HUES64 (cell line): ENCODE data around the gene TENT5C.

ENCODE experiments used
- H3K27ac ChIP-seq: 2 replicates; pipeline ENCODE4 v1.7.0; 2013; ENCODE audit warnings: low read depth, low read length, inconsistent platforms
- H3K27me3 ChIP-seq: 2 replicates; pipeline ENCODE4 v1.6.1; 2013; ENCODE audit warnings: mild to moderate bottlenecking, low read length; ENCODE audit not compliant: insufficient read depth
- H3K36me3 ChIP-seq: 2 replicates; pipeline ENCODE4 v1.6.1; 2013; ENCODE audit warnings: mild to moderate bottlenecking, low read length; ENCODE audit not compliant: insufficient read depth
- H3K4me1 ChIP-seq: 2 replicates; pipeline ENCODE4 v1.6.1; 2013; ENCODE audit warnings: mild to moderate bottlenecking, low read length, moderate library complexity; ENCODE audit not compliant: insufficient read depth
- H3K4me3 ChIP-seq: 2 replicates; pipeline ENCODE4 v1.5.1; 2013; ENCODE audit warnings: mild to moderate bottlenecking, low read length, moderate library complexity
- H3K9ac ChIP-seq: 2 replicates; pipeline ENCODE4 v1.6.1; 2013; ENCODE audit warnings: mild to moderate bottlenecking, low read depth, low read length
- H3K9me3 ChIP-seq: 2 replicates; pipeline ENCODE4 v1.6.1; 2013; ENCODE audit warnings: low read depth, low read length; ENCODE audit not compliant: insufficient read depth
- WGBS: fragments of 150-250, 120-280 bp; methylation state at CpG from one replicate; pipeline ENCODE4 v1.1.7; 2013; ENCODE audit warnings: missing lambda C conversion rate; 5-methylcytosine and 5-hydroxymethylcytosine counted together

TENT5C gene

DNA sequence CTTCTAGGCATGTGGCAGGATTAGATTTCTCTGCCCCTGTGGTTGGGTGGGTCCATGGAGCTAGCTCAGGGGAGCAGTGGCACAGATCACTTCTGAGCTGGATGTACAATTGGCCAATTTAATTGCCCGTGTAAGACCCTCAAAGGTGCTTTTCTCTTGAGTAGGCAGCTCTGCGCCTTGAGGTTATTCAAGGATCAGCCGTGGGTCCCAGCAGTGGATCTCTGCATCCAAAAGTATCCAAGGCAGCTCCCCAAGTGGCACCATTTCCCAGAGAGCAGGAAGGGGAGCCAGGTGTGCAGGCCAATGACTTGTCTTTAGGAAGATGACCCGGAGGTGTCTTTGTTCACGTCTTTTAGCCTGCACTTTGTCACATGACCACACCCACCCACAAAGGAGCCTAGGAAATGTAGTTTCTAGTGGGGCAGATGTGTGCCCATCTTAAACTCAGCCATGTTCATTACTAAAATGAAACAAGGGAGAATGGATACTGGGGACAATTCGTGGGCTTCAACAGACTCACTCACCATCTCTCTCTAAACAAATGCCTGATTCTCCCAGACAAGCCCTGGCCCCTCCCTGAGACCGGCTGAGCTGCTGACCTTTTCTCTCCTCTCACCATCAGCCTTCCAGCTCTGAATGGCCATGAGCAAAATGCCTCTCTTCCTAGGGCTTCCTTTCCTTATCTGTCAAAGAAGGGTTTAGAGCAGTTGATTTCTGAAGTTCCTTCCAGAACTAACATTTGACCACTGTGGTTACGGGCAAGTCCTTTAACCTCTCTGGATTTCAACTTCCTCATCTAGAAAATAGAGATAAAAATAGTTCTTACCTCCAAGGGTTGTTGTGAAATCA, 41.4 kb upstream of the TENT5C start:
- Histone ChIP-seq H3K27me3 (no peaks in the 10 kb centered on the region), H3K4me1 (no peaks in the 10 kb centered on the region), H3K9ac (no peak overlapping the region), H3K36me3 (no peaks in the 10 kb centered on the region), H3K27ac (no peak overlapping the region), H3K9me3 (no peaks in the 10 kb centered on the region), H3K4me3 (no peak overlapping the region)
- 94% methylated on average over 6 of the region's 8 CpGs for WGBS

DNA sequence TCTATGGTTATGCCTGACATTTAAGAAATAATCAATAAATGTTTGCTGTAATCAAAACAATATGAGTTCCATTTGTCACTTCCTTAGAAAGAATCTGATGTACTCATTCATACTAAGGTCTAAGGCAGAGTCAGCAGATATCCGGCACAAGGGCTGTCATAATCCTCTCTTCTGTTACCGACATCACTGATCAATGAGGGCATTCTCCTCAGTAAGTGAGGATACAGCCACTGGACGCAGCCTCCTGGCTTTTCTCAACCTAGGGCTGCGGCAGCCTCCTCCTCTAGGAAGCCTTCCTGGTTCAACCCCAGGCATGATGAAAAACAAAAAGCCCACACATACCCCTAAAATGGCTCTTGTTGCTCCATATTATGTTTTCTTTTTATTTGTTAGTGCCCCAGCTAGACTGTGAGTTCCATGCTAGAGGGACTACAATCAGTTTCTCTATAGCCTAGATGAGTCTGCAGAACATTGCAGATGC, 40.7 kb upstream of the TENT5C start:
- H3K4me1 ChIP-seq = no peaks in the 10 kb centered on the region
- WGBS = 94% methylated on average over 4 of the region's 4 CpGs

DNA sequence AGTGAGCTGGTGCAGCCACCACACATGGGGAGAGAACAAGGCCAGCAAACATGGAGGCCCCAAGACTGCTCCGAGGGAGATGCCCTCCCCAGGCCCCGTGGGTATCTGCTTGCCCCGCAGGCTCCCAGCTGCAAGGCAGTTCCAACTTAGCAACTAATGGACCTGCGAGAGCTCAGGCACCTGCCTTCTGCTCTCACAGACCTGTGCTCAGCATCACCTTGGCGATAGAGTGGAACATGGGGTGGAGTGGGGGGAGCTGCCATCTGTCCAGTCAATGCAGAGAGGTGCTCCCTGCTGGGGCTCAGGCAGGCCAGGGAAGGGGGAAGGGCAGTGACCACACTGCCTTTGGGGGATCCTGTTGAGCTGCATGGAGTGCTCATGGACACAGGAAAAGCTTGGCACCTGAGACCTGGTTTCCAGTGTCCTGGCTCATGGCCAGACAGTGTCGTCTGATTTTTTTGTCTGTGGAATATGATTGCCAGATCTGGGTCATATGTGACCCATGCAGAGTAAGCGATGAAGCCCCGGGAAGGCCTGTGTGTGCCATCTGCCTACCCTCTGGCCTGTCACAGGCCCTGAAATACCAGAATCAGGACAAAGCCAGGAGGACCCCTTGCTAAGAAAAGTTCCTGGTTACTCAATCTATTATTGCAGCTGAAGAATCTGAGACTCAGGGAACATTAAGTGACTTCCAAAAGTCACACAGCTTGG, 39.9 kb upstream of the TENT5C start:
- no peak overlapping the region for H3K27ac ChIP-seq
- WGBS = 94% methylated on average over 8 of the region's 8 CpGs
- no peaks in the 10 kb centered on the region for H3K27me3 ChIP-seq

More for the DNA sequence above, 40.7 kb upstream of the TENT5C start:
- Histone ChIP-seq H3K27ac (no peak overlapping the region), H3K27me3 (no peaks in the 10 kb centered on the region), H3K36me3 (no peaks in the 10 kb centered on the region), H3K4me3 (no peak overlapping the region), H3K9me3 (no peaks in the 10 kb centered on the region), H3K9ac (no peak overlapping the region)

DNA sequence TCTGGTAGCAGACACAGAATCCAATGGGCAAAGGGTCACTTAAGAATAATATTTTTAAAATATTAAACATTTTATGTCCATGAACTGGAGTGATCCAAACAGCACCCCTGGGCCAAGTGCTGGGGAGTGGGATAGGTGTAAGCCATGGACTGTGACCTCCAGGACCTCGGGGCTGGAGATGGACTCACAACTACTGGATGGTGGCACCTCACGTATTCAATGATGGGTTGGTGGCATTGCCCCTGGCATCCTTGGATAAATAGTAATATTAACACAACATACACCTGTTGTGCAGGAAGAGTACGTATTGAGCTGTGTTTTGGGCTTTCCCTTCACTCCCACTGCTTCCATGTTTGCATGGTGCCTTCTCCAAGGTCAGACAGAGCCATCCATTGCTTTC, 39.3 kb upstream of the TENT5C start:
- H3K4me3 ChIP-seq = no peak overlapping the region
- no peak overlapping the region for H3K9ac ChIP-seq
- no peaks in the 10 kb centered on the region for H3K27me3 ChIP-seq
- H3K9me3 ChIP-seq = no peaks in the 10 kb centered on the region
- no peak overlapping the region for H3K27ac ChIP-seq
- no peaks in the 10 kb centered on the region for H3K4me1 ChIP-seq
- H3K36me3 ChIP-seq = no peaks in the 10 kb centered on the region
- 94% methylated on average over 2 of the region's 3 CpGs for WGBS

More for the DNA sequence above, 39.9 kb upstream of the TENT5C start:
- Histone ChIP-seq H3K9me3 (no peaks in the 10 kb centered on the region), H3K4me3 (no peak overlapping the region), H3K9ac (no peak overlapping the region), H3K36me3 (no peaks in the 10 kb centered on the region), H3K4me1 (no peaks in the 10 kb centered on the region)

DNA sequence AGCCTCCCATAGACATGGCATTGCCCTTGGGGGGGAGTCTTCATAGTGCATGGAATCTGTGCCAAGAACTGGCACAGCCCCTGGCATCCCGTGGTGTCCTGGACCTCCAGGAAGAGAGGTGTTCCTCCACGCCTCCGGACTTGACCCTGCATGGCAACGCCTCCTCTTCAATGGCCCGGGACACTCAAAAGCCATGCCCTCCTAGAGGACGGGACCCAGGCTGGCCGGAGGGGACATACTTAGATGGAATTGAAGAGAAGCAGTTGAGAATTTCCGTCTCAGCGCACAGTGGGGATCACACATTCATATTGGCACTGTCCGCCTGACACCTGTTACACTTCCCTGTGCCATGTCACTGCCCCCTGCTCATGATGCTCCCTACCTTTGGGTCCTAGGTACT, 38.4 kb upstream of the TENT5C start:
- Histone ChIP-seq H3K9ac (no peak overlapping the region), H3K9me3 (no peaks in the 10 kb centered on the region), H3K36me3 (no peaks in the 10 kb centered on the region), H3K27me3 (no peaks in the 10 kb centered on the region), H3K27ac (no peak overlapping the region), H3K4me3 (no peak overlapping the region), H3K4me1 (no peaks in the 10 kb centered on the region)
- 95% methylated on average over 10 of the region's 10 CpGs for WGBS

DNA sequence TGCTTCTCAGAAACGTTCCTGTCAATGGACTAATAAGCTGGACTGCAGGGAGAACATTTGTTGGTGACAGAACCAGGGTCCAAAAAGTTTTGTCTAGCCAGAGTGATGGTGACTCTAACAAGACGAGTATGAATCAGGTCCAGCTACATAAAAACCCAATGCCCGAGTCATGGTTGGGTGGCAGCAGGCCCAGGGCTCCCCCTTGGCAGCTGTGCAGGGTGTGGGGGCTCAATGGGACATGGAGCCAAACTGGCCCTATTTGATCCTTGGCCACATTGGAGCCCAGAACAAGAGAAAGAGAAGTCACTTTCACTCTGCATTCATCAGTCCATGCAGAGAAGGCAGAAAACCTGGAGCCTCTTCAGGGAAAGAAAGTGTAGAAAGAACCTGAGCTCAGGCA, 37.9 kb upstream of the TENT5C start:
- Histone ChIP-seq H3K27me3 (no peaks in the 10 kb centered on the region), H3K9me3 (no peaks in the 10 kb centered on the region), H3K9ac (no peak overlapping the region), H3K4me3 (no peak overlapping the region), H3K4me1 (no peaks in the 10 kb centered on the region), H3K27ac (no peak overlapping the region), H3K36me3 (no peaks in the 10 kb centered on the region)
- WGBS = 83% methylated on average over 3 of the region's 3 CpGs

DNA sequence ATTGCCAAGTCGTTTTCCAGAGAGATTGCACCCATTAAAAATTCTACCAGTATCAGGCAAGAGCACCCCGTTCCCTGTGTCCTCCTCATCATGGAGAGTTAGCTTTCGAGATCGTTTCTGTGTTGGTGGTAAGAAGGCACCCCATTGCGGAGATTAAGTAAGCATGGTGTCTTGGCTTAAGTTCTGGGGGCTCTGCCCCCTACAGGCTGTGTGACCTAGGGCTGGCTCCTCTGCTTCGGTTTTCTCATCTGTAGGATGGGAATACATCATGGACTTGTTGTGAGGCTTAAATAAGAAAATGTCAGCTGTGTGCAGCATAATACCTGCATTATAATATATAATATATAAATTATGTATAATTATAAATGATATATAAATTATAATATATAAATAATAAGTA, 36.8 kb upstream of the TENT5C start:
- Histone ChIP-seq H3K9me3 (no peaks in the 10 kb centered on the region), H3K27ac (no peak overlapping the region), H3K9ac (no peak overlapping the region), H3K27me3 (no peaks in the 10 kb centered on the region), H3K4me3 (no peak overlapping the region), H3K36me3 (no peaks in the 10 kb centered on the region), H3K4me1 (no peaks in the 10 kb centered on the region)
- WGBS = 94% methylated on average over 6 of the region's 6 CpGs

DNA sequence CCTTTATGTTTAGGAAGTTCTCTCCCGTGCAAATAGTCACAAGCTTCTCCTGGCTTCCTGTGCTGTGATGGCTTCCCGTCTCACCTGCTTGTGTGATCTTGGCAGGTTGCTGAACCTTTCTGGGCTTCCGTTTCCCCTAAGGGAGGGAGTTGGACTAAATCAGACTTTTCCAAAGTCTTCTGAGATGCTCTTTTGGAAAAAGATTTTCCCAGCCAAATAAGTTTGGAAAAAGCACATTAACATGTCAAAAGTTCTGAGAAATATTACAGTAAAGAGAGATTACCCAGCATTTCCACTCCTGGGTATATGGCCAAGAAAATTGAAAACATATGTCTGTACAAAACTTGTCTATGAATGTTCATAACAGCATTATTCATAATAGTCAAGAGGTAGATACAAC, 36.0 kb upstream of the TENT5C start:
- WGBS = 89% methylated on average over 3 of the region's 3 CpGs
- Histone ChIP-seq H3K27me3 (no peaks in the 10 kb centered on the region), H3K4me1 (peaks cover 4% of the 10 kb centered on the region; the same call in 1 of the 2 replicates), H3K4me3 (no peak overlapping the region), H3K27ac (no peak overlapping the region), H3K9me3 (no peaks in the 10 kb centered on the region), H3K36me3 (no peaks in the 10 kb centered on the region), H3K9ac (no peak overlapping the region)

DNA sequence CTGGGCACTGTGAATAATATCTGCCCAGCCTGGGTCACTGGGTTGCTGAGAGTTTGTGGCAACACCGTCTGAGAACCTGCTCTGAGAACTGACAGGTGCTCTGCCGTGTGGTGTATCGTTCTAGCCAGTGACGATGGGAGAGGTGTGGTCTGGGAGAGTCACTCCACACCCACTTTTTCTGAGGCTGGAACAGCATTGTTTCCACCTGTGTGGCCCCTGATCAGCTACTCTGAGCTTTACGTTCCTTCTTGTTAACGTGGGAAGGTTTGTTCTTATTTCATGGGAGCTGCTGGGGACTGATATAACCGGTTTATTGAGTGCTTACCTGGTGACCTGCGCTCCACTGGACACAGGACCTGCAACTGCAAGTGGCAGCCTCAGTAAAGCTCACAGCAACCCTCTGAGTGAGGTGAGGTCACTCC, 34.8 kb upstream of the TENT5C start:
- no peak overlapping the region for H3K4me3 ChIP-seq
- no peaks in the 10 kb centered on the region for H3K27me3 ChIP-seq
- H3K9me3 ChIP-seq = no peaks in the 10 kb centered on the region
- H3K4me1 ChIP-seq = peaks cover 4% of the 10 kb centered on the region; the same call in 1 of the 2 replicates
- whole genome bisulfite sequencing = 87% methylated on average over 8 of the region's 8 CpGs
- no peaks in the 10 kb centered on the region for H3K36me3 ChIP-seq
- no peak overlapping the region for H3K9ac ChIP-seq
- no peak overlapping the region for H3K27ac ChIP-seq

DNA sequence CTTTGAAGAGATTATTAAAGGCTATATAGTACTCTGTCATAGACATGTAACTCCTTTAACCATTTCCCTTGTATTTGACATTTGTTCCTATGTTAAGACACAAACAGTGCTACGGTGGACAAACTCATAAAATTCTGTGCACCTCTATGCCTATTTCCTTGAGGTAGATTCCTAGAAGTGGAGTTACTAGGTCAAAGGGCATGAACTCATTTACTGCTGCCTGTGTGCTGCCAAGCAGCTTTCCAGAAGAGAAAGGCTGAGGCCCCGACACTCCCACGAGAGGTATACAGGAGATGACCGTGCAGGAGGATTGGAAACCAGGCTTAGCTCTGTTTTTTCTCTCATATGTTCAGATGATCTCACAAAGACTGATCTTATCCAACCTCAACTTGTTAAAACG, 34.4 kb upstream of the TENT5C start:
- 91% methylated on average over 5 of the region's 5 CpGs for WGBS
- Histone ChIP-seq H3K4me1 (peaks cover 4% of the 10 kb centered on the region; the same call in 1 of the 2 replicates), H3K4me3 (no peak overlapping the region), H3K9ac (no peak overlapping the region), H3K9me3 (no peaks in the 10 kb centered on the region), H3K27me3 (no peaks in the 10 kb centered on the region), H3K27ac (no peak overlapping the region), H3K36me3 (no peaks in the 10 kb centered on the region)

DNA sequence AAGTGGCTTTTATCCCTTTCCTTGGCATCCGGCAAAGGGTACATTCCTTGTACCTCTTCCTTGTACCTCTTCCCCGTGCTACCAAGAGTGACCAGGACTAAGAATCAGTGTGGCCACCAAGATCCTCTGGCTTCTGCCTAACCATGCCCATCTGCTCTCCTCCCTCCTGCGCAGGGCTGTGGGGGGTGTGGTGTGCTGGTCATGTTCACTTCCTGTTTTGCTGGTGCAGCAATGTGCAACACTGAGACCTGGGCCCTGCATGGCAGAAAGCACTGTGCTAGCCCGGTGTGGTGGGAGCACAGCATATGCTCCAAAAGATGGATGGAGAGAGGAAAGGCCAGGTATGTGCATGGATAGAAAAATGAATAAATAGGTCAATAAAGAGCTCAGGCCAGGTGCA, 33.3 kb upstream of the TENT5C start:
- Histone ChIP-seq H3K4me1 (peaks cover 4% of the 10 kb centered on the region; the same call in 1 of the 2 replicates), H3K27ac (no peak overlapping the region), H3K36me3 (no peaks in the 10 kb centered on the region), H3K9ac (no peak overlapping the region), H3K9me3 (no peaks in the 10 kb centered on the region), H3K4me3 (no peak overlapping the region), H3K27me3 (no peaks in the 10 kb centered on the region)
- 73% methylated on average over 4 of the region's 4 CpGs for WGBS
